HepG2 (cell line): ENCODE measurements around the gene ATG4B. TPM values are rescaled to one million over a fixed set of nuclear protein-coding genes. Genes with fewer than 3 reads are reported as not detected.

Experiments
- AKNA ChIP-seq: sonication (generic); formaldehyde crosslinking; IDR thresholded peaks from 2 replicates; pipeline ENCODE4 v1.4.0; 2020; ENCODE audit warnings: missing genetic modification reagents, borderline replicate concordance
- ATF4 ChIP-seq, 2 experiments: fragments of 450-650 bp in 1 of 2; sonication (generic) in 1 of 2; formaldehyde crosslinking; IDR thresholded peaks; 2 replicates each; pipeline versions ENCODE4 v1.5.0 to v1.8.0; 2020 to 2022; ENCODE audit warnings: mild to moderate bottlenecking in 1 of 2, missing genetic modification reagents in 1 of 2
- CC2D1A ChIP-seq: sonication (generic); formaldehyde crosslinking; IDR thresholded peaks from 2 replicates; pipeline ENCODE4 v1.8.1; 2023; ENCODE audit warnings: mild to moderate bottlenecking, missing genetic modification reagents
- ELF1 ChIP-seq: sonication (generic); formaldehyde crosslinking; IDR thresholded peaks from 2 replicates; pipeline ENCODE4 v1.4.0; 2020; ENCODE audit warnings: missing genetic modification reagents
- FOSL2 ChIP-seq: sonication (generic); formaldehyde crosslinking; IDR thresholded peaks from 2 replicates; pipeline ENCODE4 v1.4.0; 2020; ENCODE audit warnings: missing genetic modification reagents
- GTF3A ChIP-seq: sonication (generic); formaldehyde crosslinking; conservative IDR thresholded peaks from 2 replicates; pipeline ENCODE4 v1.4.0; 2020; ENCODE audit warnings: mild to moderate bottlenecking, missing genetic modification reagents
- NFATC3 ChIP-seq: sonication (generic); formaldehyde crosslinking; IDR thresholded peaks from 2 replicates; pipeline ENCODE4 v1.5.1; 2020; ENCODE audit warnings: mild to moderate bottlenecking, missing genetic modification reagents
- NR2C2 ChIP-seq: sonication (generic); formaldehyde crosslinking; IDR thresholded peaks from 2 replicates; pipeline ENCODE4 v1.4.0; 2020; ENCODE audit warnings: missing genetic modification reagents, mild to moderate bottlenecking, moderate library complexity, borderline replicate concordance
- PLRG1 ChIP-seq: fragments of 450-650 bp; conservative IDR thresholded peaks from 2 replicates; pipeline ENCODE4 v1.6.1; 2016
- RAD21 ChIP-seq: fragments of 450-650 bp; formaldehyde crosslinking; IDR thresholded peaks from 2 replicates; pipeline ENCODE4 v1.5.0; 2020; ENCODE audit warnings: mild to moderate bottlenecking
- TBX2 ChIP-seq: sonication (generic); formaldehyde crosslinking; IDR thresholded peaks from 2 replicates; pipeline ENCODE4 v1.5.0; 2020; ENCODE audit warnings: missing genetic modification reagents, mild to moderate bottlenecking, borderline replicate concordance
- ZEB1 ChIP-seq: IDR thresholded peaks from 2 replicates; pipeline ENCODE4 v1.6.1; 2012; ENCODE audit warnings: mild to moderate bottlenecking, low read depth, inconsistent platforms; ENCODE audit not compliant: insufficient replicate concordance
- ZMYM2 ChIP-seq: sonication (generic); formaldehyde crosslinking; IDR thresholded peaks from 2 replicates; pipeline ENCODE4 v1.8.0; 2022; ENCODE audit warnings: mild to moderate bottlenecking, missing genetic modification reagents
- ZNF609 ChIP-seq: sonication (generic); formaldehyde crosslinking; IDR thresholded peaks from 2 replicates; pipeline ENCODE4 v1.4.0; 2020; ENCODE audit warnings: mild to moderate bottlenecking, missing genetic modification reagents, borderline replicate concordance
- ZNF670 ChIP-seq: sonication (generic); formaldehyde crosslinking; IDR thresholded peaks from 2 replicates; pipeline ENCODE4 v1.8.0; 2022; ENCODE audit warnings: mild to moderate bottlenecking, missing genetic modification reagents, borderline replicate concordance
- ZNF678 ChIP-seq: sonication (generic); formaldehyde crosslinking; IDR thresholded peaks from 2 replicates; pipeline ENCODE4 v1.4.0; 2020; ENCODE audit warnings: mild to moderate bottlenecking, missing genetic modification reagents
- ZSCAN25 ChIP-seq: sonication (generic); formaldehyde crosslinking; IDR thresholded peaks from 2 replicates; pipeline ENCODE4 v1.8.0; 2022; ENCODE audit warnings: mild to moderate bottlenecking, missing genetic modification reagents
- polyA plus RNA-seq, 8 experiments: library from polyadenylated mRNA; depleted of rRNA in 3 of 8; stranded (reverse) in 7 of 8; unstranded in 1 of 8; fragments of >200 nt; fragmentation: Illumina TruSeq in 4 of 8; extraction: Trizol in 4 of 8; gene quantifications; 2 replicates each; pipeline versions ENCODE4 v1.2.1 to v1.2.3, GENCODE V29; 2011 to 2016; ENCODE audit warnings: low read depth in 4 of 8, missing spikeins in 1 of 8, mixed read lengths in 1 of 8; ENCODE audit not compliant: insufficient read depth in 1 of 8
- total RNA-seq, 5 experiments: library from RNA; depleted of rRNA; stranded (reverse); fragments of >200 nt; fragmentation: Illumina TruSeq; extraction: Trizol; gene quantifications; 2 replicates each; pipeline ENCODE4 v1.2.3, GENCODE V29; 2016; ENCODE audit warnings: low read depth in 1 of 5

The ATG4B gene
- total and polyA plus RNA-seq, 2 of the 13 experiments (the other 11 are each of a cell fraction or from before 2014, with no cell fraction given): 95.5 to 239 TPM

GRCh38 chr2:241609859-241610793 is 27.4 kb upstream of the ATG4B start (continued):
- TF ChIP-seq AKNA (CRISPR knock-in tag) (no peak), ZNF609 (CRISPR knock-in tag) (no peak), ATF4 (CRISPR knock-in tag; IDR thresholded peaks at IDR 0.05) (no peak; a peak in 1 of 4 replicates), PLRG1 (no peak), ZEB1 (no peak), GTF3A (CRISPR knock-in tag) (no peak), ZSCAN25 (CRISPR knock-in tag) (peak; percentile 78; the same call in 1 of the 2 replicates), CC2D1A (CRISPR knock-in tag) (no peak), NFATC3 (CRISPR knock-in tag) (no peak), ZNF678 (CRISPR knock-in tag) (no peak), ZNF670 (peak; percentile 84; the same call in 1 of the 2 replicates), FOSL2 (CRISPR knock-in tag) (peak; percentile 18), TBX2 (CRISPR knock-in tag) (peak; percentile 90), RAD21 (peak; percentile 95), ZMYM2 (peak; percentile 72), ELF1 (CRISPR knock-in tag) (peak; percentile 54), NR2C2 (CRISPR knock-in tag) (peak; percentile 73)
